GM19438 (cell line): Measurements from ENCODE around the gene NTSR1.

Experiments used
- ATAC-seq: cut with Tn5 transposase; IDR thresholded peaks from one replicate; pipeline ENCODE4 v1.9.1; 2021; ENCODE audit warnings: low read depth; ENCODE audit not compliant: unreplicated experiment

Gene NTSR1

DNA sequence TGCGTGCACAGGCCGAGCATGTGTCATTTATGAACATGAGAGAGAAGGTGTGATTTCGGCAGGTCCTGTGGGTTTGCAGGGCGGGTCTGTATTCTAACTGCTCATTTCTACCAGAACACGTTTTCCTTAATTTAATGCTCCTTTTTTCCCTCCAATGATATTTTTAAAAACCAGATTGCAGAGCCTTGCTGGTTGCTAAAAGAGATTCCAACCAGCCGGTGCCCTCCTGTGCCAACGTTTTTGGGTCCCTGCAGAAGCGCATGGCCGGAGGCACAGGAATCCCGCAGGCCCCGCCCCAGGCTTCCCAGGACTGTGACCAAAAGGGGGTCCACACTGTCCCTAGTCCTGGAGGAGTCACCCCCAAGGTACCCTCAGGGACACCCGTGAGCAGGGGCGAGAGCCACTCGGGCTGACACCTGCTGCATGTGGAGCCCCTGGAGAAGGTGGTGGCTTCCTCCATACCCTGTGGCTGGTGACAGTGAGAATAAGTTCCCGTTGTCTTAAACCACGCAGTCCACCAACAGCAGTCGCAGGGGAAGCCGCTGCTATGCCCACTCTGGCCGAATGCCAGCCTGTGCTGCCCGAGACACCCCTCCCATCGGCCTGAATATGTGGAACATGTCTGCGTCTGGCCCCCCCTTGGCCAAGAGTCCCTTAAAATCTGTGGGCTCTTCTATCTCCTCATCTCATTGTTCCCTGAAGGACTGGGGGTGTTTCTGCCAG, 15.7 kb upstream of the NTSR1 start:
- ATAC-seq, result no peak

- ATAC-seq, result no peak
These were observed 15.1 kb upstream of the NTSR1 start for GRCh38 chr20:62693524-62693922.

GRCh38 chr20:62694106-62694505, 14.5 kb upstream of the NTSR1 start:
- no peak for ATAC-seq

DNA sequence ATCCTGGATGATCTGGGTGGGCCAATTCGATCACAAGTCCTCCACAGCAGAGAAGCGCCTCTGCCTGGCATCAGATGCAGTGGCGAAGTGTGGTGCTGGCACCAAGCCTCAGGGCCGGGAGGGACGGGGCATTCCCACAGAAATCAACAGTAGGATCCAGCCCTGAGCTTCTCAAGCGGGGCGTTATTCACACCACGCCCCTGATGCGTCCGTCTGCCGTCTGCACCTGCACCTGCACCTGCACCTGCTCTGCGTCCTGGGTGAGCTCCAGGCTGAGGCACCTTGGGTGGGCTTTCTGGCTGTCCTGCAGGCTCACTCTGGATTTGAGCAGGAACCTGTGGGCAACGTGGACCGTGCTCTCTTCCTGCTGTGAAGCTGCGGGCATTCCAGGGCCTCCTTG, 13.8 kb upstream of the NTSR1 start:
- no peak for ATAC-seq

DNA sequence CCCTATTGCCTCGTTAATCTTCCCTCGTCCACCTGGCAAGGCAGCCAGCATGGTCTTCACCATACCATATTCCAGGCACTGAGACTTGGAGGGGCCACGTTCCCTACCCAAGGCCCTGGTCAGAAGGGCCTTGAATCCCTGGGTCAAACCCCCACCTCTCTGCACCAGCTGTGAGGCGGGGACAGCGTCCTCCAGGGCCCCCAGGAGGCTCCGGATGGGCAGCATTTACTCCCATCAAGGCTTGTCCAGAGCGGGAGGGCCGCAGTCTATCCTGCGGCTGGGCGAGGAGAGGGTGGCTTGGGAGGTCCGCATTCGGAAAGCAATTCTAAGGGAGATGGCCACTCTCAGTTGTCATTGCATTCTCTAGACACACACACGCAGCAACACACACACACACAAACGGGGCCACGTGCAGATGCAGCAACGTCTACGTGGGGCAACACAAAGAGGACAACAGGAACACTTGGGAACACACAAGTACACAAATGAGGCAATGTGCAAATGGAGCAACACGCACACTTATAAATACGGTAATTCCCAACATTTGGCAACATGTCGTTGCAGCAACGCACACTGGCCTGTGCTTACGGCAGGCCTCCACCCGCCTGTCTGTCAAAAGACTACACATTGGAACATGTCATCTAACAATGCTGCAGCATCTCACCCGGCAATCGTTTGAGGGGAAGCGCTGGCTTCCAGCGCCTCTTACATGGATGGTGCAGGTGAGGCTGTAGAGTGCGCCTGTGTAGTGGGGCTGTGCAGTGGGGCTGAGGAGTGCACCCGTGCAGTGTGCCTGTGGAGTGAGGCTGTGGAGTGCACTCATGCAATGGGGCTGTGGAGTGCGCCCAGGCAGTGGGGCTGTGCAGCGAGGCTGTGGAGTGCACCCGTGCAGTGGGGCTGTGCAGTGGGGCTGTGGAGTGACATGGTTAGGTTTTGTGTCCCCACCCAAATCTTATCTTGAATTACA, 12.9 kb upstream of the NTSR1 start:
- no peak for ATAC-seq

- no peak for ATAC-seq
These were observed 12.1 kb upstream of the NTSR1 start for GRCh38 chr20:62696434-62696957.

GRCh38 chr20:62696989-62697388, 11.6 kb upstream of the NTSR1 start:
- ATAC-seq, result no peak

DNA sequence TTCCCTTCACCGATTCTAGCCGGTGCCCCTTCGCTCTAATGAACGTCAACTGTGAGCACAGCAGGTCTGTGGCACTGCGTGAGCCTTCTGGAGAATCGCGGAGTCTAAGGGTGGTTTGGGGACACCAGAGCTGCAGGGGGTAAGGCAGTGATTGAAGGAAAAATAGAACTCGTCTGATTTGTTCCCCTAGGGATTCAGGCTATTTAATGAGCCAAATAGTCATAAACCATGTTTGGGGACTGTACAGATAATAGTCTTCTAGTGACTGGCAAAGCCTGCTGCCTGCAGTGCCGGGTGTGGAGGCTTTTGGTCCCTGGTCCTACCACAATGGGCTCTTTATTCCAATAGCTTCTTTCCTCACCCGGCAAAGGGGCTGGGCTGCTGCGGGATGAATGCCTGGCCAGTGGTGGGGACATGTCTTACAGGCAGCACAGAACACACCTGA, 11.1 kb upstream of the NTSR1 start:
- ATAC-seq, result no peak

DNA sequence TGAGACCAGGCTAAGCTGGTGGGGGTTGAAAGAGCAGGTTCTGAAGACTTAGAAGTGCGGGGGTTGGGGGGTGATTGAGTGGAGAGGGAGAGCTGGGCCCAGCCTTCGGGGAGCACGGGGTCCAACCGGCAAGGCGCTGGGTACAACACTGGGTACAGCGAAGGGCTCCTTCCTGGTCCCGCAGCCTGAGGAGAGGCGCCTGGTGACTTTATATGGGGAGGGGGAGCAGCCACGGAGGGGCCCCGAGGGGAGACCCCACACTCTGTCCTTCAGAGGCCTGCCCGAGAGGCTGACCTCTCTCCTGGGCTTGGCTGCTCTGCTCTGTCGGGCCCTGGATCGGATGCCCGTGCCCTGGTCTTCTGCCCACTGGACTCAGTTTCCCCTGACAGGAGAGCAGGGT, 10.4 kb upstream of the NTSR1 start:
- ATAC-seq, result no peak

GRCh38 chr20:62699296-62699695, 9.3 kb upstream of the NTSR1 start:
- ATAC-seq, result no peak

DNA sequence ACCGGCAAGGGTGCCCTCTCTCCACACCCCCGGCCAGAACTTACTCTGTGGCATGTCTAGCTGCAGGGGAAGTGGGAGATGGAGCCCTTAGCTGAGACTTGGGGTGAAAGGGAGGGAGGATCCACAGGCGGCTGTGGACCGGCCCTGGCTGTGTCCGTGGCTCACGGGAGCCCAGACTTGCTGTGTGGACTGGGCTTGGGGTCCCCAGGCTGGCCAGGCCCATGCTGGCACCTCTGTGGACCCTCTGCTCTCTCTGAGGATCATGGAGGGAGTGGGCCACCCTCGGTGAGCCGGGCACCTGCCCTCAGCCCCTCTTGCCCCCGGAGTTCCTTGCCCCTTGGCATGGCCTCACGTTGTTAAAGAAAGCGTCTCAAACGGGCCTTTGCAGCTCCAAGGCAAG, 8.9 kb upstream of the NTSR1 start:
- no peak for ATAC-seq

GRCh38 chr20:62700261-62700930, 8.2 kb upstream of the NTSR1 start:
- ATAC-seq, result no peak

DNA sequence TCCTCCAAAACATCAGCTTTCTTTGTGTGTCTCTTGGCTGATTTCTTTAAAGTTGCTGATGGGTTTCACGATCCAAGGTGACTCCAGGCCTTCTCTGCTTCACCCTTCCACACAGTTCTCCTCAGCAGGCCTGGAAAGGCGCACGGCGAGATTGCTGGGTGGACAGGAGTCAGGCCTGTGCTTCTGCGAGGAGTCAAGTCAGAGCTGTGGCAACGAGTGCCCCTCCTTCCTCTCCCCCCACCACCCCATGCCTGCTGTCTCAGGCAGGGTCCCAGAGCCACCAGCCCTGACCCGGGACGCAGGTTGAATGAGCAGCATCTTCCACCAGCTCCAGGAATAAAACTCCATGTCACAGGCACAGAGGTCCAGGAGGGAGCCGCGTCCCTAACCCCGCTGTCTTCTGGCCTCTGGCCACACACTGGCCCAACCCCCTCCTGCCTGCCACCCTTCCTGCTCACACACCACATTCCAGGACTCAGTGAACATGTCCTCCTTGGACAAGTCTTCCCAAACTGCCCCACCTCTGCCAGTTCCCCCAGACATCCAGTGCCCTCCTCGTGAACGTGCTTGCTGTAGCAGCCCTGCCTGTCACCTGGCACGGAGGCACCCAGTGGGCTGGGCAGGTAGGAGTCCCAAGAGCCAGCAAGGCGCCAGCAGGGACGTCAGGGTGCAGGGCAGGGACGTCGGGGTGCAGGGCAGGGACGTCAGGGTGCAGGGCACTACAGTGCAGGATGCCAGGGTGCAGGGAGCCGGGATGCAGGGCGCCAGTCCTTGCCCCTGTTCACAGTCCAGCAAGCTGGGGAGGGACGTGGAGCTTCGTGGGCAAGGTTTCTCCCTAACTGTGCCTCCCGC, 7.2 kb upstream of the NTSR1 start:
- no peak for ATAC-seq

GRCh38 chr20:62702013-62702300, 6.7 kb upstream of the NTSR1 start:
- no peak for ATAC-seq

- ATAC-seq, result no peak
These were observed 5.5 kb upstream of the NTSR1 start for GRCh38 chr20:62702895-62703852.

DNA sequence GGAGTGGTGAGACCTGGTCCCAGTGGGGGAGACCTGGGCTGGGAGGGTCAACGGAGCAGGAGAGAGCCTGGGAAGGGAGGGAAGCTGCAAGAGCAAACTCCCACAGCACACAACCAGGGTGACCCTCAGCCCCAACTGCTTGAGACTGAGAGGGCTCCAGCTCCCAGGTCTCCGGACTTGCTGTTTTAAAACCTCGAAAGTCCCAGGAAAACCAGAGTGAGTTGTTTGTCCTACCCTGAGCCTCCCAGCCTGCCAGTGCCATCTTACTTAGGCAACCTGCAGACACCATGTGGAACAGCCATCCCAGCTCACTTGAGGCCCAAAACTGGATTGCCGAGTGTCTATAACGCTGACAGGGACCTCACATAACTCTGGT, 4.8 kb upstream of the NTSR1 start:
- ATAC-seq, result no peak

- ATAC-seq, result no peak
These were observed 4.2 kb upstream of the NTSR1 start for GRCh38 chr20:62704341-62704948.

DNA sequence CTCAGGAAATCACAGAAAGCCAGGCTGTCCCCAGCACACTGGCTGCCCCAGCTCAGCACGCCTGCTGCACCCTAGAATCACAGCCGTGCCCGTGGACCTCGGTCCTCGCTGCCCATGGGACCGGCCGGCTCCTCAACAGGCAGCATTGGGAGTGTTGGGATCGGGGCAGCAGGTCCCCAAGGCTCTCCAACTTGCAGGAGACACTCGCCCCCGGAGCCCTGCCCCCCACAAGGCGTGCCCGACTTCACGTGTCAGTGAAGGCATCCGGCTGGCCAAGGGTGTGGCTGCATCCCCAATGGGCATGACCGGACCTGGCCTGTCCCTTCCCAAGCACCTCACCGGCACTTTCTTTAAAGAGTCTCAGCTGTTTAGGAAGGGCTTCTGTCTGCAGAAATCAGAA, 3.0 kb upstream of the NTSR1 start:
- ATAC-seq, result no peak

GRCh38 chr20:62706344-62706743, 2.3 kb upstream of the NTSR1 start:
- ATAC-seq, result no peak
